Spleen (tissue), 11 donors: ENCODE results near the gene CDHR3. TPM values are rescaled to one million over a fixed set of nuclear protein-coding genes. Genes with fewer than 3 reads are reported as not detected.

Experiments
- DNase-seq: peaks from one replicate; pipeline ENCODE4 v3.0.0-alpha.2; 2020
- H3K27ac ChIP-seq, 8 donors: fragments of 200-600 bp; sonication (generic) in 7 of 8; 1 replicate in 4 of 8; 2 replicates in 4 of 8; pipeline versions ENCODE4 v1.5.0 to v1.8.0; 2016 to 2021; ENCODE audit warnings: inconsistent platforms in 4 of 8, mild to moderate bottlenecking in 4 of 8, moderate library complexity in 1 of 8
- H3K27me3 ChIP-seq, 7 donors: fragments of 200-600 bp; sonication (generic) in 6 of 7; replicated peaks in 1 of 7; 1 replicate in 4 of 7; 2 replicates in 3 of 7; pipeline versions ENCODE4 v1.5.0 to v1.8.0; 2016 to 2021; ENCODE audit warnings: inconsistent platforms in 3 of 7, mild to moderate bottlenecking in 1 of 7
- H3K36me3 ChIP-seq, 6 donors: fragments of 200-600 bp; sonication (generic) in 5 of 6; 1 replicate in 4 of 6; 2 replicates in 2 of 6; pipeline versions ENCODE4 v1.5.0 to v1.8.0; 2016 to 2021; ENCODE audit warnings: inconsistent platforms in 2 of 6
- H3K4me1 ChIP-seq, 6 donors: fragments of 200-600 bp; sonication (generic) in 5 of 6; 1 replicate in 3 of 6; 2 replicates in 3 of 6; pipeline versions ENCODE4 v1.5.0 to v1.8.0; 2016 to 2021; ENCODE audit warnings: inconsistent platforms in 3 of 6
- H3K4me3 ChIP-seq, 8 donors: fragments of 200-600 bp; sonication (generic) in 7 of 8; 1 replicate in 4 of 8; 2 replicates in 4 of 8; pipeline versions ENCODE4 v1.5.0 to v1.8.0; 2016 to 2021; ENCODE audit warnings: inconsistent platforms in 4 of 8, mild to moderate bottlenecking in 4 of 8, moderate library complexity in 2 of 8
- H3K9me3 ChIP-seq, 8 donors: fragments of 200-600 bp; sonication (generic) in 7 of 8; 1 replicate in 4 of 8; 2 replicates in 4 of 8; pipeline versions ENCODE4 v1.5.0 to v1.8.0; 2016 to 2021; ENCODE audit warnings: inconsistent platforms in 4 of 8
- POLR2A ChIP-seq, 3 donors: fragments of 450-650 bp; IDR thresholded peaks; one replicate each; pipeline ENCODE4 v1.5.1; 2017; ENCODE audit warnings: antibody characterized with exemption in 3 of 3, mild to moderate bottlenecking in 1 of 3
- POLR2AphosphoS5 ChIP-seq, 3 donors: sonication (generic); formaldehyde crosslinking; IDR thresholded peaks; one replicate each; pipeline ENCODE4 v1.5.1; 2017; ENCODE audit warnings: antibody characterized with exemption in 3 of 3
- WGBS, 5 donors: extraction: QIAGEN DNeasy Blood & Tissue Kit in 3 of 5; methylation state at CpG; one replicate each; pipeline versions ENCODE4 v1.1.5 to v1.1.7; 2013 to 2018; 5-methylcytosine and 5-hydroxymethylcytosine counted together
- intact Hi-C: fragments of 100-400 bp; cut with DNase I; formaldehyde crosslinking; loops from one replicate; pipeline ENCODE4 v1.15.0; 2023; ENCODE audit warnings: low total_unique reads
- polyA plus RNA-seq, 3 donors: library from polyadenylated mRNA; stranded (reverse); fragments of 200-250 nt; gene quantifications; one replicate each; pipeline ENCODE4 v1.2.1, GENCODE V29; 2013
- total RNA-seq, 7 donors: library from RNA; depleted of rRNA in 3 of 7; stranded (reverse); fragments of >200 nt in 3 of 7; fragmentation: NEBNext Ultra II Directional in 4 of 7; extraction: Animal tissue kit (Norgen Biotek cat#: 25700) in 4 of 7; gene quantifications; one replicate each; pipeline versions ENCODE4 v1.1.0 to v1.2.1, GENCODE V29; 2016 to 2021
- TF ChIP-seq, protein P1 (sequence below), 11 experiments: fragments of 200-600 bp in 7 of 11; fragments of 450-650 bp in 4 of 11; sonication (generic) in 4 of 11; IDR thresholded peaks in 8 of 11; conservative IDR thresholded peaks in 3 of 11; 1 replicate in 7 of 11; 2 replicates in 4 of 11; pipeline versions ENCODE4 v1.4.0 to v1.8.0; 2016 to 2021; ENCODE audit warnings: antibody characterized with exemption in 11 of 11, inconsistent platforms in 4 of 11, mild to moderate bottlenecking in 1 of 11
- donor health status: healthy with polysubstance abuse.
- donor health status: DM: no; HTN: no; CAD: no; lungs with moderate emphysema.
- donor health status: DM: no; HTN: no; CAD: no.
- donor health status: Bipolar disorder and iron deficiency.
- donor health status: healthy.
- donor health status: DM: no; HTN: no; CAD: no.
- donor health status: DM: yes; HTN: yes; CAD: no.

The CDHR3 gene
- total and polyA plus RNA-seq, 10 donors = 0.32 to 3.8 (median 1.2) TPM

DNA sequence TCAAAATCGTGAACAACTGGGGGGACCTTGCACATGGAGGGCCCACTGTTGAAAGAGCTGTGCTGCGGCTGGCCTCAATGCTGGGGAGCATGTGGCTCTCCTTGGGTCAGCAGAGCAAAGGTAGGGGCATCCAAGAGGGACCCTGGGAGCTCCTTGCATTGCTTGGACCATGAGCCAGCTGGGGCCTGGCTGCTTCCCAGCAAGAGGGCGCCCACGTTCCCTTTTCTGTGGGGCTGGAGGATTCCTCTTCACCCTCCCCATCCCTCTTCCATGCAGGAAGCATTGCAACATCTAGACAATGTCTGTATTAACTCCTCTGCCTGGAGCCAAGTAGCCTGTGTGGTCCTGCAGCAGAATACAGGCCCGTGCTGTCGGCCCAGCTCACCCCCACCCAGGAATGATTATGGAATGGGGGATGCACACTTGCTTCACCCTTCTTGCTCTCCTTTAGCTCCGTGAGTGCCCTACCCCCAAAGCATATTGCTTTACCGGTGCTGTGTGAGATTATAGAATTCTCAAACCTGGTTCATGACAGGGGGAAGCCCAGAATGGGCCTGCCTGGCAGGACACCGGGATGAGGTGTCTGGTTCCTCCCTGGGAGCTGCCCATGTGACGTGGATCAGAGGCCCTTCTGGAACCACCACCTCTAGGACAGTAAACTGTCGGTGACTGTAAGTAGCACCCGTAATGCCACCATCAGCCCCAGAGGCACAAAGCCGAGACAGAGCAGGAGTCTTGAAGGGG lies 87.1 kb downstream of the CDHR3 start:
- H3K27me3 ChIP-seq = no peaks in the 10 kb centered on the region
- H3K4me3 ChIP-seq = no peak overlapping the region
- DNase-seq = no peak
- TF ChIP-seq POLR2A (IDR thresholded peaks at IDR 0.05) = no peak
- no peak for TF ChIP-seq POLR2AphosphoS5 (IDR thresholded peaks at IDR 0.05)
- TF ChIP-seq, protein P1, sequence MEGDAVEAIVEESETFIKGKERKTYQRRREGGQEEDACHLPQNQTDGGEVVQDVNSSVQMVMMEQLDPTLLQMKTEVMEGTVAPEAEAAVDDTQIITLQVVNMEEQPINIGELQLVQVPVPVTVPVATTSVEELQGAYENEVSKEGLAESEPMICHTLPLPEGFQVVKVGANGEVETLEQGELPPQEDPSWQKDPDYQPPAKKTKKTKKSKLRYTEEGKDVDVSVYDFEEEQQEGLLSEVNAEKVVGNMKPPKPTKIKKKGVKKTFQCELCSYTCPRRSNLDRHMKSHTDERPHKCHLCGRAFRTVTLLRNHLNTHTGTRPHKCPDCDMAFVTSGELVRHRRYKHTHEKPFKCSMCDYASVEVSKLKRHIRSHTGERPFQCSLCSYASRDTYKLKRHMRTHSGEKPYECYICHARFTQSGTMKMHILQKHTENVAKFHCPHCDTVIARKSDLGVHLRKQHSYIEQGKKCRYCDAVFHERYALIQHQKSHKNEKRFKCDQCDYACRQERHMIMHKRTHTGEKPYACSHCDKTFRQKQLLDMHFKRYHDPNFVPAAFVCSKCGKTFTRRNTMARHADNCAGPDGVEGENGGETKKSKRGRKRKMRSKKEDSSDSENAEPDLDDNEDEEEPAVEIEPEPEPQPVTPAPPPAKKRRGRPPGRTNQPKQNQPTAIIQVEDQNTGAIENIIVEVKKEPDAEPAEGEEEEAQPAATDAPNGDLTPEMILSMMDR (IDR thresholded peaks at IDR 0.05 in 8 of 11, conservative IDR thresholded peaks at IDR 0.05 in 3 of 11) = no peak
- H3K36me3 ChIP-seq = no peaks in the 10 kb centered on the region
- H3K27ac ChIP-seq = no peak overlapping the region
- no peaks in the 10 kb centered on the region for H3K9me3 ChIP-seq
- peaks cover 0 to 9% (median 2%) of the 10 kb centered on the region in 6 donors for H3K4me1 ChIP-seq
- intact Hi-C loops = no loop called here
- 74 to 82% (median 77%) methylated on average over 11 to 13 of the region's 13 CpGs for WGBS, 5 donors

DNA sequence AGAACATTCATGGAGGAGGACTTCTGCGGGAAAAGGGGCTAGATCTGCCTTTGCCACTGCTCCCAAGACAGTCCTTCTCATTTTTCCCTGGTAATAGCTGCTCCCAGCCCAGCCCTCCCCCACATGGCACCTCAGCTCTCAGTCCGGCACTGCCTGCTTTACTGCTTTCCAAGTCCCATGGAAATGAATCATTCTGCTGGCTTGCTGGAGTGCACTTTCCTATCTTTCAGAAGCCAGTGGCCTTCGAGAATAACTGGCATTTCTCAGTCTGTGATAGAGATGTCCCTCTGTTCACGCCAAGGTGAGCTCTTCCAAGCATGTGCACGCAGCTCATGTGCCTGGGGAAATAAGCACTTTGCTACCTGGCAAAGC lies 87.7 kb downstream of the CDHR3 start:
- H3K36me3 ChIP-seq = no peaks in the 10 kb centered on the region
- TF ChIP-seq, protein P1 (IDR thresholded peaks at IDR 0.05 in 8 of 11, conservative IDR thresholded peaks at IDR 0.05 in 3 of 11) = no peak
- TF ChIP-seq POLR2AphosphoS5 (IDR thresholded peaks at IDR 0.05) (no peak), POLR2A (IDR thresholded peaks at IDR 0.05) (no peak)
- H3K27ac ChIP-seq = no peak overlapping the region
- peaks cover 0 to 9% (median 2%) of the 10 kb centered on the region in 6 donors for H3K4me1 ChIP-seq
- intact Hi-C loops = no loop called here
- WGBS, 5 donors = 79 to 94% (median 88%) methylated on average over 4 to 5 of the region's 5 CpGs
- H3K27me3 ChIP-seq = no peaks in the 10 kb centered on the region
- no peaks in the 10 kb centered on the region for H3K9me3 ChIP-seq
- DNase-seq = no peak
- H3K4me3 ChIP-seq = no peak overlapping the region

DNA sequence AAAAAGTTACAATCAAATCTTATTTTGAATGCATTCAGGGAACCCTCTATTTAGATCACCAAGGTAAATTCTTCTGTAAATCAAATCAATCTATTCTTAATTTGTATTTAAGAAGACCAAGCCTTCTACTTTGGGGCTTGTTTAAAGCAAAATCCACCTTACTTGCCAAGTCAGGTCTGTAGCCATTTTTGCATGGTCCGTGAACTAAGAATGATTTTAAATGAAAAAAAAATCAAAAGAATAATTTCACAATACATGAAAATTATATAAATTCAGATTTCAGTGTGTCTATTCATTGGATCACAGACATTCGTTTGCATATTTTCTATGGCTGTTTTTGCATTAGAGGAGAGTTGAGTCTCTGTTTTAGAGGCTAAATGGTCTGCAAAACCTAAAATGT lies 89.6 kb downstream of the CDHR3 start:
- no peaks in the 10 kb centered on the region for H3K27me3 ChIP-seq
- WGBS, 5 donors = 73 to 91% (median 84%) methylated on average over 2 of the region's 2 CpGs
- no peak overlapping the region for H3K27ac ChIP-seq
- no peak overlapping the region for H3K4me3 ChIP-seq
- H3K4me1 ChIP-seq = peaks cover 0 to 21% (median 12%) of the 10 kb centered on the region in 6 donors
- intact Hi-C loops = no loop called here
- H3K36me3 ChIP-seq = no peaks in the 10 kb centered on the region
- no peaks in the 10 kb centered on the region for H3K9me3 ChIP-seq
- no peak for DNase-seq
- TF ChIP-seq, protein P1 (IDR thresholded peaks at IDR 0.05 in 8 of 11, conservative IDR thresholded peaks at IDR 0.05 in 3 of 11) = no peak

DNA sequence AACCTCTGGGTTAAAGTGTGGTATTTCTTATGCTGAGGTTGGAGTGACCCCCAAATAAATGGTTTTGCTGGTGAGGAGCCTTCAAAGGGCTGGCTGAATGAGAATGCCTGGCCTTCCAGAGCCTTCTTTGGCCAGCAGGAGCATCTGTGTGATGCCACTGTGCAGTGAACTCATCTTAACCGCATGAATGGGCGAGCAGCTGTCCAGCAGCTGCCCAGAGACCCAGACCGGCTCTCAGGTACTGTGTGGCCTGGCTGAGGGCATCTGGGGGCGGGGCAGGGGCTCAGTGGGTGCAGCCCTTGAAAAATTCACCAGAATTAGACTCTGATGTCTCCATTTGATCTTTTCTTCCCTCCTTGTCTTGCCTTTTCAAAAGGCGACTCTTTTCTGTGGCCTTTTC lies 90.0 kb downstream of the CDHR3 start:
- H3K4me1 ChIP-seq = peaks cover 2 to 25% (median 15%) of the 10 kb centered on the region in 6 donors
- intact Hi-C loops = no loop called here
- no peaks in the 10 kb centered on the region for H3K36me3 ChIP-seq
- no peaks in the 10 kb centered on the region for H3K9me3 ChIP-seq
- 73 to 84% (median 78%) methylated on average over 5 of the region's 5 CpGs for WGBS, 5 donors
- no peak overlapping the region for H3K27ac ChIP-seq
- DNase-seq = no peak
- H3K27me3 ChIP-seq = no peaks in the 10 kb centered on the region
- H3K4me3 ChIP-seq = no peak overlapping the region
- TF ChIP-seq, protein P1 (IDR thresholded peaks at IDR 0.05 in 8 of 11, conservative IDR thresholded peaks at IDR 0.05 in 3 of 11) = no peak
- TF ChIP-seq POLR2A (IDR thresholded peaks at IDR 0.05) (no peak), POLR2AphosphoS5 (IDR thresholded peaks at IDR 0.05) (no peak)
